Ureter (tissue), 1 donor: ENCODE data around the gene C11orf24. TPM values are rescaled to one million over a fixed set of nuclear protein-coding genes. Genes with fewer than 3 reads are reported as not detected.
"Not testable (repeated sequence)": the region's sequence is repeated elsewhere in the genome, so short reads cannot be mapped to it uniquely, and the experiment has no call there.

Experiments used
- DNase-seq: peaks from one replicate; pipeline ENCODE4 v3.0.0-alpha.2; 2020; ENCODE audit warnings: low spot score
- total RNA-seq: library from RNA; stranded (reverse); gene quantifications from one replicate; pipeline ENCODE4 v1.2.4, GENCODE V29; 2023
- donor health status: DM: yes; HTN: yes; CAD: no.

The C11orf24 gene
- total RNA-seq, 1 donor from 2014 or later: 37.1 TPM

DNA sequence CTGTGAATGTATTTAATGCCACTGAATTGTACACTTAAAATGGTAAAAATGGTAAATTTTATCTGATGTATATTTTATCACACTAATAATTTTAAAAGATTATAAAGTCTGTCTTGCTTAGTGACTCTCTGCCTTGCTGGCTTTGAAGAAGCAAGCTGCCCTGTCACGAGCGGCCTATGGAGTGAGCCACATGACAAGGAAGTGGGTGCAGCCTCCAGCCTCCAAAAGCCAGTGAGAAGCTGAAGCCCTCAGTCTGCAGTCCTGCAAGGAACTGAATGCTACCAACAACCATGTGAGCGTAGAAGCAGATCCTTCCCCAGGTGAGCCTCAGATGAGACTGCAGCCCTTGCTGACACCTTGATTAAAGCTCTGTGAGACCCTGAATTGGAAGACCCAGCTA is 20.0 kb downstream of the C11orf24 start:
- DNase-seq: no peak

DNA sequence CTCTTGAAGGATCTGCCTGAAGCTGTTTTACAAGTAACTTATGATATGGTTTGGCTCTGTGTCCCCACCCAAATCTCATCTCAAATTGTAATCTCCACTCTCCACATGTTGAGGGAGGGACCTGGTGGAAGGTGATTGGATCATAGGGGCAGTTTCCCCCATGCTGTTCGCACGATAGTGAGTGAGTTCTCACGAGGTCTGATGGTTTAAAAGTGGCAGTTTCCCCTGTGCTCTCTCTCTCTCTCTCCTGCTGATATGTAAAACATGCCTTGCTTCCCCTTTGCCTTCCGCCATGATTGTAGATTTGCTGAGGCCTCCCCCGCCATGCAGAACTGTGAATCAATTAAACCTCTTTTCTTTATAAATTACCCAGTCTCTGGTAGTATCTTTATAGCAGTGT is 26.9 kb downstream of the C11orf24 start:
- DNase-seq: not testable (repeated sequence)

DNA sequence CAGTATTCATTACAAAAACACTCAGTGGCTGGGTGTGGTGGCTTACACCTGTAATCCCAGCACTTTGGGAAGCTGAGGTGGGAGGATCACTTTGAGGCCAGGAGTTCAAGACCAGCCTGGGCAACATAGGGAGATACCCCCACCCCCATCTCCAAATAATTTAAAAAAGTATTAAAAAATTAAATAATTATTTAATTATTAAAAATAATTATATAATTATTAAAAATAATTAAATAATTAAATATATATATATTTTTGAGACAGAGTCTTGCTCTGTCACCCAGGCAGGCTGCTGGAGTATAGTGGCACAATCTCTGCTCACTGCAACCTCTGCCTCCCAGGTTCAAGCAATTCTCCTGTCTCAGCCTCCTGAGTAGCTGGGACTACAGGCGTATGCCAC is 27.9 kb downstream of the C11orf24 start:
- DNase-seq: not testable (repeated sequence)

DNA sequence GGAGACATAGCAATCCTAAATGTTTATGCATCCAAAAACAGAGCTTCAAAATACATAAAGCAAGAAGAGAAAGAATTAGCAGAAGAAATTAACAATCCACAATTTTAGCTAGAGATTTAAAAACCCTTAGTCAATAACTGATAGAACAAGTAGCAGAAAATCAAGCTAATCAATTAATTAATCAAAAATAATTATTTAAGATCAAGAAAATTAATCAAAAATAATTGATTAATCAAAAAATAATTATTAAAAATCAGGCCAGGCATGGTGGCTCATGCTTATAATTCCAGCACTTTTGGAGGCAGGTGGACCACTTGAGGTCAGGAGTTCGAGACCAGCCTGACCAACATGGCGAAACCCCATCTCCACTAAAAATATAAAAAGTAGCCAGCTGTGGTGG is 29.2 kb downstream of the C11orf24 start:
- DNase-seq: no peak

- DNase-seq: no peak
These were observed 40.2 kb downstream of the C11orf24 start for GRCh38 chr11:68231621-68232020.

- no peak for DNase-seq
These were observed 42.2 kb downstream of the C11orf24 start for GRCh38 chr11:68229601-68230000.

DNA sequence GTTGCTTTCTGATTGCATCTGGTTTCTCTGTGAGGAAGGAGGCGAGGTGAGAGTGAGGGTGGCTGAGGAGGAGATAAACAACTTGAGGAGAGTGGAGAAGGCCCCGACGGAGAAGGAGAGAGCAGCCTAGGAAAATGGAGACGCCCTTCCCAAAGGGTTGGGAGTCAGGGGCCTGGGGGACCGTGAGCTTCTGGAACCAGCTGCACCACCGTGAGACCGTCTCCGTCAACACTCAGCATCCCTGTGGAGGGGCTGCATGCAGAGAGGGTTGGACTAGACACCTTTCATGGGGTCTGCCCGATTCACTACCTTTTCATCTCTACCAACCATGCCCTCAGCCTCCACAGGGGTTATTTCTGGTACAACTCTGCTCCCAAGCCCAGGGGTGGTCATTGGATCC is 45.4 kb downstream of the C11orf24 start:
- DNase-seq: no peak

DNA sequence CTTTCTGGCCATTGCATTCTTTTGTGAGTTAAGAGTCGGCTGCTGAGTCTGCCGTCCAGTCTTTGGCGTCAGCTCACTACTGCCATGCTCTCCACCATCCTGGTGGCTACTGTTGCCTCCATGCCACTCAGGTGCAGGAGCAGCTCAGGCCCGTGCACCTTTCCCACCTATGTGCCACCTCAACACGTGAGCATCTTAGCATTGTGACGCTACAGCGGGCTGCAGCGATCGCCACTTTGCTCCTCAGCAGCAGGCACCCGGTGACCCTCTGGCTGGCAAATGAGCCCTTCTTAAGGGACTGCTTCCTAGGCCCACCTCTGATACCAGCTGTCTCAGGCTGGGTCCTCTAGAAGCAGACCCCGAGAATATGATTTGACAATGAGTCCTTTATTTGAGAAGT is 47.2 kb downstream of the C11orf24 start:
- no peak for DNase-seq

DNA sequence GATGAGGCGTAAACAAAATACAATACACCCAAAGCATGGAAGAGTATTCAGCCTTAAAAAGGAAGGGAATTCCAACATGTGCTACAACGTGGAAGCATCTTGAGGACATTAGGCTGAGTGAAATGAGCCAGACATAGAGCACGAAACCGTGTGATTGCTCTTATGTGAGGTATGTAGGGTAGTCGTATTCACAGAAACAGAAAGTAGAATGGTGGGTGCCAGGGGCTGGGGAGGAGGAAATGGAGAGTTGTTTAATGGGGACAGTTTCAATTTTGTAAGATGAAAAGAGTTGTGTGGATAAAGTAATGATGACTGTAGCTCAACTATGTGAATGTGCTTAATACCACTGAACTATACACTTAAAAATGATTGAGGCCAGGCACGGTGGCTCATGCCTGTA is 48.5 kb downstream of the C11orf24 start:
- no peak for DNase-seq

- DNase-seq: no peak
These were observed 50.4 kb downstream of the C11orf24 start for GRCh38 chr11:68221406-68221805.

GRCh38 chr11:68216171-68216938 is 55.4 kb downstream of the C11orf24 start:
- DNase-seq: no peak

- DNase-seq: no peak
These were observed 56.1 kb downstream of the C11orf24 start for GRCh38 chr11:68215524-68216170.

GRCh38 chr11:68215087-68215445 is 56.7 kb downstream of the C11orf24 start:
- DNase-seq: no peak

GRCh38 chr11:68214173-68215086 is 57.3 kb downstream of the C11orf24 start:
- peak; percentile 49 for DNase-seq

GRCh38 chr11:68213555-68214172 is 58.1 kb downstream of the C11orf24 start:
- DNase-seq: peak; percentile 87

- DNase-seq: peak; percentile 75
These were observed 58.6 kb downstream of the C11orf24 start, which contains the start of gene KMT5B for GRCh38 chr11:68213135-68213515. Gene KMT5B, minus strand, starts transcription at chr11:68213296. Its CDS starts 23,220 bp downstream, at chr11:68190076.

- peak; percentile 79 for DNase-seq
These were observed 59.2 kb downstream of the C11orf24 start for GRCh38 chr11:68212421-68213134.

GRCh38 chr11:68211546-68211945 is 60.2 kb downstream of the C11orf24 start:
- DNase-seq: no peak
